Loucy (cell line): ENCODE data around the gene TNNI2.

Experiments used
- H2AFZ ChIP-seq: fragments of 200-600 bp; sonication (generic); 2 replicates; pipeline ENCODE4 v1.6.0; 2016; ENCODE audit warnings: antibody characterized with exemption, mild to moderate bottlenecking, low read length, moderate library complexity
- H3F3A ChIP-seq: fragments of 200-600 bp; 2 replicates; pipeline ENCODE4 v1.6.0; 2016; ENCODE audit warnings: antibody characterized with exemption, low read depth, mild to moderate bottlenecking
- H3K27me3 ChIP-seq: fragments of 200-600 bp; sonication (generic); 2 replicates; pipeline ENCODE4 v1.6.1; 2014; ENCODE audit warnings: low read length, mild to moderate bottlenecking; ENCODE audit not compliant: insufficient read depth, poor library complexity, severe bottlenecking
- H3K36me3 ChIP-seq: fragments of 200-600 bp; sonication (generic); 2 replicates; pipeline ENCODE4 v1.6.1; 2016; ENCODE audit warnings: low read length; ENCODE audit not compliant: insufficient read depth
- H3K4me1 ChIP-seq: fragments of 200-600 bp; sonication (generic); 2 replicates; pipeline ENCODE4 v1.5.1; 2014; ENCODE audit warnings: low read length, mild to moderate bottlenecking; ENCODE audit not compliant: insufficient read depth, poor library complexity, severe bottlenecking
- H3K4me2 ChIP-seq: fragments of 200-600 bp; sonication (generic); 2 replicates; pipeline ENCODE4 v1.6.0; 2014; ENCODE audit warnings: antibody characterized with exemption, low read length, low read depth, mild to moderate bottlenecking; ENCODE audit not compliant: poor library complexity, severe bottlenecking
- H3K4me3 ChIP-seq: fragments of 200-600 bp; sonication (generic); 2 replicates; pipeline ENCODE4 v1.5.1; 2014; ENCODE audit warnings: low read length, mild to moderate bottlenecking, mixed read lengths; ENCODE audit not compliant: poor library complexity, severe bottlenecking
- H3K79me2 ChIP-seq: fragments of 200-600 bp; sonication (generic); 2 replicates; pipeline ENCODE4 v1.6.1; 2014; ENCODE audit warnings: low read length; ENCODE audit not compliant: insufficient read depth
- H3K9ac ChIP-seq: fragments of 200-600 bp; sonication (generic); 2 replicates; pipeline ENCODE4 v1.6.0; 2014; ENCODE audit warnings: mild to moderate bottlenecking, low read depth, low read length, moderate library complexity; ENCODE audit not compliant: poor library complexity, severe bottlenecking
- H3K9me2 ChIP-seq: fragments of 200-600 bp; sonication (generic); replicated peaks from 2 replicates; pipeline ENCODE4 v1.6.1; 2016; ENCODE audit warnings: low read depth, low read length, mixed read lengths
- H3K9me3 ChIP-seq: fragments of 200-600 bp; sonication (generic); 2 replicates; pipeline ENCODE4 v1.6.1; 2014; ENCODE audit warnings: mild to moderate bottlenecking, antibody characterized with exemption, low read length, low read depth; ENCODE audit not compliant: insufficient read depth
- H4K20me1 ChIP-seq: fragments of 200-600 bp; sonication (generic); 2 replicates; pipeline ENCODE4 v1.6.0; 2014; ENCODE audit warnings: antibody characterized with exemption, low read length, mild to moderate bottlenecking; ENCODE audit not compliant: insufficient read depth, poor library complexity, severe bottlenecking
- CTCF ChIP-seq: fragments of 200-600 bp; sonication (generic); conservative IDR thresholded peaks from 2 replicates; pipeline ENCODE4 v1.5.1; 2014; ENCODE audit warnings: mild to moderate bottlenecking, antibody characterized with exemption, low read length
- EZH2phosphoT487 ChIP-seq: fragments of 200-600 bp; IDR thresholded peaks from 2 replicates; pipeline ENCODE4 v1.6.1; 2018; ENCODE audit warnings: antibody characterized with exemption, mild to moderate bottlenecking, moderate library complexity, borderline replicate concordance

Gene TNNI2

GRCh38 chr11:1839924-1840779 lies 1.4 kb downstream of the TNNI2 start:
- peaks cover 5% of the 10 kb centered on the region for H3K27me3 ChIP-seq

GRCh38 chr11:1840780-1841480 lies 2.1 kb downstream of the TNNI2 start:
- H3K4me1 ChIP-seq = peaks cover 40% of the 10 kb centered on the region
- peaks cover 6% of the 10 kb centered on the region for H3K27me3 ChIP-seq

More at GRCh38 chr11:1839924-1840779, 1.4 kb downstream of the TNNI2 start:
- Histone ChIP-seq H3K9ac (peak overlapping the region; percentile 46), H3F3A (no peaks in the 10 kb centered on the region), H4K20me1 (no peaks in the 10 kb centered on the region), H3K79me2 (no peaks in the 10 kb centered on the region), H3K4me2 (peak overlapping the region; percentile 54), H3K9me3 (no peaks in the 10 kb centered on the region), H3K36me3 (no peaks in the 10 kb centered on the region), H3K9me2 (no peaks in the 10 kb centered on the region), H3K4me1 (peaks cover 33% of the 10 kb centered on the region), H3K4me3 (no peak overlapping the region), H2AFZ (0 out of 2 replicates have a peak overlapping the region, but pooled peaks have one; percentile 64)
- TF ChIP-seq EZH2phosphoT487 = no peak
- TF ChIP-seq CTCF = no peak

More at GRCh38 chr11:1840780-1841480, 2.1 kb downstream of the TNNI2 start:
- H4K20me1 ChIP-seq = no peaks in the 10 kb centered on the region
- H3F3A ChIP-seq = no peaks in the 10 kb centered on the region
- no peak overlapping the region for H3K4me3 ChIP-seq
- no peak overlapping the region for H3K9ac ChIP-seq
- H2AFZ ChIP-seq = no peak overlapping the region
- H3K9me2 ChIP-seq = no peaks in the 10 kb centered on the region
- no peaks in the 10 kb centered on the region for H3K79me2 ChIP-seq
- no peaks in the 10 kb centered on the region for H3K36me3 ChIP-seq
- H3K9me3 ChIP-seq = no peaks in the 10 kb centered on the region
- H3K4me2 ChIP-seq = no peak overlapping the region
- TF ChIP-seq EZH2phosphoT487 = no peak
- no peak for TF ChIP-seq CTCF
